Hepatocyte (in vitro differentiated cells): Measurements from ENCODE around the gene XPR1. TPM values are rescaled to one million over a fixed set of nuclear protein-coding genes. Genes with fewer than 3 reads are reported as not detected.

Experiments used
- DNase-seq: peaks from one replicate; pipeline ENCODE4 v3.0.0-alpha.2; 2016; ENCODE audit warnings: low spot score
- H2AFZ ChIP-seq: fragments of 200-600 bp; sonication (generic); 2 replicates; pipeline ENCODE4 v1.6.0; 2016; ENCODE audit warnings: antibody characterized with exemption, mild to moderate bottlenecking
- H3K27ac ChIP-seq: fragments of 200-600 bp; sonication (generic); 2 replicates; pipeline ENCODE4 v1.5.1; 2016; ENCODE audit warnings: mild to moderate bottlenecking
- H3K27me3 ChIP-seq: fragments of 200-600 bp; sonication (generic); 2 replicates; pipeline ENCODE4 v1.6.1; 2016
- H3K36me3 ChIP-seq: fragments of 200-600 bp; sonication (generic); replicated peaks from 2 replicates; pipeline ENCODE4 v1.5.1; 2016; ENCODE audit warnings: low read depth; ENCODE audit not compliant: insufficient read depth
- H3K4me1 ChIP-seq: fragments of 200-600 bp; sonication (generic); 2 replicates; pipeline ENCODE4 v1.5.1; 2016; ENCODE audit warnings: mild to moderate bottlenecking, moderate library complexity; ENCODE audit not compliant: insufficient read depth
- H3K4me2 ChIP-seq: fragments of 200-600 bp; sonication (generic); 2 replicates; pipeline ENCODE4 v1.6.0; 2016
- H3K4me3 ChIP-seq: fragments of 200-600 bp; sonication (generic); 2 replicates; pipeline ENCODE4 v1.5.1; 2016; ENCODE audit warnings: mild to moderate bottlenecking
- H3K79me2 ChIP-seq: fragments of 200-600 bp; sonication (generic); 2 replicates; pipeline ENCODE4 v1.6.0; 2017; ENCODE audit warnings: mild to moderate bottlenecking
- H3K9me2 ChIP-seq: fragments of 200-600 bp; sonication (generic); replicated peaks from 2 replicates; pipeline ENCODE4 v1.6.0; 2017; ENCODE audit warnings: mild to moderate bottlenecking; ENCODE audit not compliant: insufficient read depth
- H3K9me3 ChIP-seq: fragments of 200-600 bp; sonication (generic); 2 replicates; pipeline ENCODE4 v1.5.1; 2016; ENCODE audit warnings: low read depth, mild to moderate bottlenecking
- H4K20me1 ChIP-seq: fragments of 200-600 bp; sonication (generic); 2 replicates; pipeline ENCODE4 v1.6.0; 2016; ENCODE audit warnings: mild to moderate bottlenecking; ENCODE audit not compliant: insufficient read depth, poor library complexity, severe bottlenecking
- EZH2 ChIP-seq: fragments of 200-600 bp; sonication (generic); IDR thresholded peaks from 2 replicates; pipeline ENCODE4 v1.6.1; 2016; ENCODE audit warnings: antibody characterized with exemption, mild to moderate bottlenecking, borderline replicate concordance
- EZH2phosphoT487 ChIP-seq: fragments of 200-600 bp; sonication (generic); IDR thresholded peaks from one replicate; pipeline ENCODE4 v1.6.1; 2018; ENCODE audit warnings: antibody characterized with exemption, mild to moderate bottlenecking, low read depth, moderate library complexity; ENCODE audit not compliant: unreplicated experiment, severe bottlenecking
- WGBS: methylation state at CpG from one replicate; pipeline ENCODE4 v1.1.6; 2016; ENCODE audit warnings: low lambda C conversion rate; ENCODE audit errors: missing lambda C conversion rate; 5-methylcytosine and 5-hydroxymethylcytosine counted together
- polyA plus RNA-seq: library from polyadenylated mRNA; unstranded; fragments of >200 nt; fragmentation: Nextera tagmentation; extraction: Ambion mirVana; gene quantifications from 2 replicates; pipeline ENCODE4 v1.2.1, GENCODE V29; 2016
- total RNA-seq: library from RNA; depleted of rRNA; stranded (reverse); fragments of >200 nt; gene quantifications from 2 replicates; pipeline ENCODE4 v1.2.3, GENCODE V29; 2014
- TF ChIP-seq, protein P1 (sequence below): fragments of 200-600 bp; sonication (generic); IDR thresholded peaks from 2 replicates; pipeline ENCODE4 v1.5.1; 2016; ENCODE audit warnings: antibody characterized with exemption, mild to moderate bottlenecking; ENCODE audit not compliant: poor library complexity

Gene XPR1
- total and polyA plus RNA-seq, 2 experiments from 2014 or later: 18.2 to 41.5 TPM

- H4K20me1 ChIP-seq: no peaks in the 10 kb centered on the region
- H3K4me2 ChIP-seq: no peak overlapping the region
- no peaks in the 10 kb centered on the region for H3K9me2 ChIP-seq
- TF ChIP-seq EZH2phosphoT487 (no peak), EZH2 (no peak)
- TF ChIP-seq, protein P1, sequence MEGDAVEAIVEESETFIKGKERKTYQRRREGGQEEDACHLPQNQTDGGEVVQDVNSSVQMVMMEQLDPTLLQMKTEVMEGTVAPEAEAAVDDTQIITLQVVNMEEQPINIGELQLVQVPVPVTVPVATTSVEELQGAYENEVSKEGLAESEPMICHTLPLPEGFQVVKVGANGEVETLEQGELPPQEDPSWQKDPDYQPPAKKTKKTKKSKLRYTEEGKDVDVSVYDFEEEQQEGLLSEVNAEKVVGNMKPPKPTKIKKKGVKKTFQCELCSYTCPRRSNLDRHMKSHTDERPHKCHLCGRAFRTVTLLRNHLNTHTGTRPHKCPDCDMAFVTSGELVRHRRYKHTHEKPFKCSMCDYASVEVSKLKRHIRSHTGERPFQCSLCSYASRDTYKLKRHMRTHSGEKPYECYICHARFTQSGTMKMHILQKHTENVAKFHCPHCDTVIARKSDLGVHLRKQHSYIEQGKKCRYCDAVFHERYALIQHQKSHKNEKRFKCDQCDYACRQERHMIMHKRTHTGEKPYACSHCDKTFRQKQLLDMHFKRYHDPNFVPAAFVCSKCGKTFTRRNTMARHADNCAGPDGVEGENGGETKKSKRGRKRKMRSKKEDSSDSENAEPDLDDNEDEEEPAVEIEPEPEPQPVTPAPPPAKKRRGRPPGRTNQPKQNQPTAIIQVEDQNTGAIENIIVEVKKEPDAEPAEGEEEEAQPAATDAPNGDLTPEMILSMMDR: no peak
- no peaks in the 10 kb centered on the region for H3K27me3 ChIP-seq
- H3K4me3 ChIP-seq: no peak overlapping the region
- 77% methylated on average over 4 of the region's 4 CpGs for WGBS
- no peaks in the 10 kb centered on the region for H3K36me3 ChIP-seq
- no peak overlapping the region for H2AFZ ChIP-seq
- H3K79me2 ChIP-seq: no peaks in the 10 kb centered on the region
- no peak for DNase-seq
- H3K9me3 ChIP-seq: no peaks in the 10 kb centered on the region
- H3K27ac ChIP-seq: no peak overlapping the region
- no peaks in the 10 kb centered on the region for H3K4me1 ChIP-seq
These were observed 11.2 kb upstream of the XPR1 start for GRCh38 chr1:180620581-180620980.

- Histone ChIP-seq H4K20me1 (no peaks in the 10 kb centered on the region), H3K4me2 (no peak overlapping the region), H3K79me2 (no peaks in the 10 kb centered on the region), H3K4me3 (no peak overlapping the region), H2AFZ (no peak overlapping the region), H3K36me3 (no peaks in the 10 kb centered on the region), H3K4me1 (no peaks in the 10 kb centered on the region), H3K27me3 (no peaks in the 10 kb centered on the region), H3K9me3 (no peaks in the 10 kb centered on the region), H3K9me2 (no peaks in the 10 kb centered on the region), H3K27ac (no peak overlapping the region)
- DNase-seq: no peak
- 94% methylated on average over 10 of the region's 10 CpGs for WGBS
- TF ChIP-seq EZH2: no peak
- no peak for TF ChIP-seq EZH2phosphoT487
- TF ChIP-seq, protein P1: no peak
These were observed 8.9 kb upstream of the XPR1 start for GRCh38 chr1:180622658-180623508.

DNA sequence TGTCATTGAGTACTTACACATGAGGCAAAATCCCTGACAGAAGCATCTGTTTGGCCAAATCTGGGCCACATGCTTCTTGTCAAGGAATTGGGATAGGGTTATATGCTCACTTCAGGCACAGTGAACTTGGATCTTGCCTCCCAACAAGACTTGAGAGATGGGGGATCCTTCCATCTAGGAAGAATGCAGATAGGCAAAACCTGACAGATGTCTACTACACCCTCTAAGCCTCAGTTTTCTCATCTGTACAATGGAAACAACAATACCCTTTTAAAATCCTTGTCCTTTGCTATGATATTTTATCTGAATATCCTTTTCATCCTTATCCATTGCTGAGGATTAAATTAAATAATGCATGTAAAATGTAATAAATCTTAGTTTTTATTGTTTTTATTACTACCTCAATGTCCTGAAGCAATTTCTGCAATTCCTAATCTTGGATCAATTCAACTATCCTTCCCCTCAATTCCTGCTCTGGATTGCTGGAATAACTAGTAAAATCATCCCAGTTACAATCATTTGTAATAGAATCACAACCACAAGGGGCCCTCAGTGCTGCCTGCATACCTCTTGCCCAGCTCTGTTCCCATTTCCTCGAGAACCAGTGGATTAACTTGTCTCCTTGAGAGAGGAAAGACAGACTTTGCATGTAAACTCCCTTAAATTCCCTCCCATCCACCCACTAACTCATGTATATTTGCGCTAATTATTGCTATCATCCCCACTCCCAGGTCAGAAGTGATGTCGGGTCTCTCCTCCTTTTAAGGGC, 8.1 kb upstream of the XPR1 start:
- TF ChIP-seq, protein P1: peak; percentile 41
- TF ChIP-seq EZH2phosphoT487: no peak
- 46% methylated on average over 3 of the region's 3 CpGs for WGBS
- H3K4me2 ChIP-seq: peak overlapping the region; percentile 29

More for the DNA sequence above, 8.1 kb upstream of the XPR1 start:
- H3K79me2 ChIP-seq: no peaks in the 10 kb centered on the region
- H3K9me2 ChIP-seq: no peaks in the 10 kb centered on the region
- DNase-seq: peak; percentile 62
- H3K27ac ChIP-seq: no peak overlapping the region
- H3K4me1 ChIP-seq: no peaks in the 10 kb centered on the region
- no peaks in the 10 kb centered on the region for H3K9me3 ChIP-seq
- no peaks in the 10 kb centered on the region for H3K27me3 ChIP-seq
- H2AFZ ChIP-seq: no peak overlapping the region
- no peaks in the 10 kb centered on the region for H4K20me1 ChIP-seq
- no peak overlapping the region for H3K4me3 ChIP-seq
- H3K36me3 ChIP-seq: no peaks in the 10 kb centered on the region
